Right lobe of liver (tissue), 4 donors: ENCODE results near the gene CD7.

Experiments used
- CTCF ChIP-seq, 4 donors: fragments of 200-600 bp in 3 of 4; fragments of 450-650 bp in 1 of 4; IDR thresholded peaks; one replicate each; pipeline versions ENCODE4 v1.5.1 to v1.8.0; 2016 to 2022; ENCODE audit warnings: antibody characterized with exemption in 4 of 4, mild to moderate bottlenecking in 2 of 4
- POLR2A ChIP-seq: fragments of 450-650 bp; IDR thresholded peaks from one replicate; pipeline ENCODE4 v1.6.1; 2017; ENCODE audit warnings: antibody characterized with exemption, mild to moderate bottlenecking
- donor health status: DM: no; HTN: no; CAD: no.
- donor health status: DM: no; HTN: no; CAD: no.
- donor health status: DM: no; HTN: yes; CAD: no.

DNA sequence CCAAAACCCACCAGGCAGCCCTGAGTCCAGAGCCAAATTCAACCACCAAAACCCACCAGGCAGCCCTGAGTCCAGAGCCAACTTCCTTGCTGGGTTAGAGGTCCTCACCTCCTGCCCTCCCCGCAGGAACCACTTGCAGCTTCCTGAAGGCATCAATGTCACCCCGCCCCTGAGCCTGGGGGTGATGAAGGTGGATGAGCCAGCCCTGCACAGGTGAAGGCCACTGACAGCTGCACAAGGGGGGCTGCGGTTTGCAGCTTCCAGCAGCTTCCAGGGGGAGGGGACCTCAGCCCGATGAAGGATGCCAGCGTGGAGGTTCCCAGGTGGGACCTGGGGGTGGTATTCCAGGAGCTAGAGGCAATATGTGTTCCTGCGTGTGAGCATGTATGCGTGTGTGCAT, 36.3 kb downstream of the CD7 start:
- TF ChIP-seq POLR2A (no peak), CTCF (IDR thresholded peaks at IDR 0.05) (no peak)
